GM13977 (cell line): ENCODE measurements around the gene PAEP.

Experiments used
- DNase-seq: peaks from one replicate; pipeline ENCODE4 v3.0.0; 2012; ENCODE audit warnings: low spot score
- CTCF ChIP-seq: IDR thresholded peaks from 2 replicates; pipeline ENCODE4 v1.5.1; 2012; ENCODE audit warnings: mild to moderate bottlenecking, control low read depth; ENCODE audit not compliant: insufficient read depth; ENCODE audit errors: extremely low read depth, missing control alignments
- in situ Hi-C: fragments of 300-500 bp; cut with MboI; formaldehyde crosslinking; loops from one replicate; pipeline ENCODE4 v1.12.0; 2022; ENCODE audit warnings: low sequenced_read_pairs, low pct_unique_long_range_greater_than_20kb, mixed read lengths, inconsistent platforms; ENCODE audit not compliant: unreplicated experiment

The PAEP gene

GRCh38 chr9:135600296-135600817 lies 38.8 kb downstream of the PAEP start:
- in situ Hi-C loops, result no loop called here
- TF ChIP-seq CTCF, result no peak
- no peak for DNase-seq

GRCh38 chr9:135601988-135602387 lies 40.4 kb downstream of the PAEP start:
- DNase-seq, result no peak
- no peak for TF ChIP-seq CTCF
- in situ Hi-C loops, result no loop called here

- TF ChIP-seq CTCF, result peak; percentile 74
- DNase-seq, result peak; percentile 73
- in situ Hi-C loops, result no loop called here
Measured at GRCh38 chr9:135602789-135603481, 41.4 kb downstream of the PAEP start.

GRCh38 chr9:135604437-135605237 lies 43.1 kb downstream of the PAEP start:
- in situ Hi-C loops, result no loop called here

GRCh38 chr9:135605238-135605781 lies 43.8 kb downstream of the PAEP start:
- in situ Hi-C loops, result no loop called here
- no peak for DNase-seq
- no peak for TF ChIP-seq CTCF

More at GRCh38 chr9:135604437-135605237, 43.1 kb downstream of the PAEP start:
- TF ChIP-seq CTCF, result no peak
- no peak for DNase-seq

- DNase-seq, result no peak
- in situ Hi-C loops, result no loop called here
- TF ChIP-seq CTCF, result no peak
Measured at GRCh38 chr9:135606885-135607259, 45.3 kb downstream of the PAEP start.
